Cerebellar nuclear complex (tissue), 1 donor: ENCODE measurements around the gene BRF1.
"Not testable (repeated sequence)": the region's sequence is repeated elsewhere in the genome, so short reads cannot be mapped to it uniquely, and the experiment has no call there.

Experiments
- DNase-seq, 2 experiments: peaks; one replicate each; lab custom pipeline; 2025; lab: John Stamatoyannopoulos, UW

BRF1 gene

GRCh38 chr14:105288936-105289335 lies 11.9 kb downstream of the BRF1 start:
- not testable (repeated sequence) for DNase-seq

GRCh38 chr14:105287249-105288102 lies 13.3 kb downstream of the BRF1 start:
- DNase-seq, result no peak

DNA sequence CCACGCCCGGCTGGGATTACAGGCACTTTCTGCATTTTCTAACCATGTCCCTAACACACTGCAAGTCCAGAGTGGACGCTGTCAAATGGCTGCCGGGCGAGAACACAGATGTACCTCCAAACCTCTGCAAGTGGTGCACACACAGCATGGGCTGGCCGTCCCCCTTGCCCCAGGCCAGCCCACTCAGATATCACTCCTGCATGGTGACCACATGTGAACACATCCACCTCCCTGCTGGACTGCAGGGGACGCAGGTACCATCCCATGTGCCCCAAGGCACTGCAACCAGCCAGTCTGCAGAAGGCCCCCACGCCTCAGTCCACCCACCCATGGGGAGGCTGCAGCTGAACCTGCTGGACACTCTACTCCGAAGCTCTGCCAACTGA lies 14.0 kb downstream of the BRF1 start:
- no peak for DNase-seq

DNA sequence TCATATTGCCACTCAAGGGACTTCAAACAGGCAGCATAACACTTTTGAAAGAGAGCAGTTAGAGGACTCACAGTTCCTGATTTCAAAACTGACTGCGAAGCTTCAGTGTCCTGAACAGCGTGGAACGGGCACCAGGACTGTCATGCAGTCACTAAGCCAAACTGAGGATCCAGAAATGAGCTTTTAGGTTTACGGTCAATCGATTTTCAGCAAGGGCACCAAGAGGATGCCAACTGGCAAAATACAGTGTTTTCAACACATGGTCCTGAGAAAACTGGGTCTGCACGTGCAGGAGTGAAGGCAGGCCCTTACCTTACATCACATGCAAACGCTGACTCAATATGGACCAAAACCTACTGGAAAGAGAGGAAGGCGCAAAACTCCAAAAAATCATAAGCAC lies 15.6 kb downstream of the BRF1 start:
- DNase-seq, result no peak

- no peak for DNase-seq
These were observed 16.9 kb downstream of the BRF1 start for GRCh38 chr14:105283899-105284298.

- DNase-seq, result no peak
These were observed 17.8 kb downstream of the BRF1 start for GRCh38 chr14:105283028-105283427.

GRCh38 chr14:105282098-105282725 lies 18.6 kb downstream of the BRF1 start:
- DNase-seq, result no peak

DNA sequence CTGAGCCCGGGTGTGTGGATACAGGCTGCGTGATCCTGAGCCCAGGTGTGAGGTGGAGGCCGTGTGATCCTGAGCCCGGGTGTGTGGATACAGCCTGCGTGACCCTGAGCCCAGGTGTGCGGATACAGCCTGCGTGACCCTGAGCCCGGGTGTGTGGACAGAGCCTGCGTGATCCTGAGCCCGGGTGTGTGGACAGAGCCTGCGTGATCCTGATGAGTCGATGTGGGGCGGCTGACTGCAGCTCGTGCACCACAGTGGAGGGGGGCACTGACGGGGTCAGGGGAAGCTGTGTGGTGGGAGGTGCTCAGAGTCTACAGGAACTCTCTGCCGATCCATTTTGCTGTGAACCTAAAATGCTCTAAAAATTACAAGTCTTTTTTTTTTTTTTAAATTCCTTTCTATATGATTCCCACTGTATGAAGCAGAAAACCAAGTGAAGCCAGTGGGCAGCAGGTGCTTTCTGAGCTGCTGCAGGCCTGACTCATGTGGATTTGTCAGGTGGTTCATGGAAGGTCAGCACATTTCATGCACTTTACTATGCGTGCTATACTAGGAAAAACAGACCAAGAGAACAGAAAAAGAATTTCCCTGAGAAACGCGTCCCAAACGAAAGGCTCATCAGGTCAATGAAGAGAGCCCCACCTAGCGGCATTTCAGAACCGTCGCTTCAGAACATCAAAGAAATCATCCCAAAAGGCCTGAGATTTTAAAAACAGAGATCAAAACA lies 19.3 kb downstream of the BRF1 start:
- DNase-seq, result peak in 1 of 2 experiments; percentile 46

DNA sequence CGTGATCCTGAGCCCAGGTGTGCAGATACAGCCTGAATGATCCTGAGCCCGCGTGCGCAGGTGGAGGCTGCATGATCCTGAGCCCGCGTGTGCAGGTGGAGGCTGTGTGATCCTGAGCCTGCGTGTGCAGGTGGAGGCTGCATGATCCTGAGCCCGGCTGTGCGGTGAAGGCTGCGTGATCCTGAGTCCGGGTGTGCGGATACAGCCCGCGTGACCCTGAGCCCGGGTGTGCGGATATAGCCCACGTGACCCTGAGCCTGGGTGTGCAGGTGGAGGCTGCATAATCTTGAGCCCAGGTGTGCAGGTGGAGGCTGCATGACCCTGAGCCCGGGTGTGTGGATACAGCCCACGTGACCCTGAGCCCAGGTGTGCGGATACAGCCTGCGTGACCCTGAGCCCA lies 20.3 kb downstream of the BRF1 start:
- DNase-seq, result no peak

DNA sequence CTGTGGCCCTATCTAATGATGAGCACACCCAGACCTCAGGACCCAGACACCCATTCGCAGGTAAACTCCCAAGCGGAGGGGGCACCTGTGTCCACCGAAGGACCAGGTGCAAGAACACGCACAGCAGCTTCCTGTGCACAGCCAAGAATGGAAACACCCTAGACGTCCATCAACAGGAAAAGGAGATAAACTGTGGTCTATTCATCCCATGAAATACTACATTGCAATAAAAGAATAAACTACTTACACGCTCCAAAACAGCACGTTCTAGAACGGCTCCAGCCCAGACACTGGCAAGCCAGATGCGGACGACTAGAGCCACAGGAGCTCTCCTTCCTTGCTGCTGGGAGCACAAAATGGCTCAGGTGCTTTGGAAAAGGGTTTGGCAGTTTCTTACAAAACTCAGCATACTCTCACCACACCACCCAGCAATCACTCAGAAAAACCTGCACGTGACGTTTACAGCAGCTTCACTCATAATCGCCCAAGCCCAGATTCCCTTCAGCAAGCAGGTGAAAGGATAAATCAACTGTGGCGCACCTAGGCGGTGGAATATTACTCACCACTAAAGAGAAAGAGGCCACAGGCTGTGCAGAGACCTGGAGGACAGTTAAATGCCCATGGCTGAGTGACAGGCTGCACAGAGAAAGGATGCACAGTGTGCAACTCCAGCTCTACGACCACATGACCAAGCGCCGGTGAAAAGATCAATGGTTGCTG lies 21.0 kb downstream of the BRF1 start:
- DNase-seq, result no peak

GRCh38 chr14:105277448-105277847 lies 23.4 kb downstream of the BRF1 start:
- DNase-seq, result not testable (repeated sequence)

DNA sequence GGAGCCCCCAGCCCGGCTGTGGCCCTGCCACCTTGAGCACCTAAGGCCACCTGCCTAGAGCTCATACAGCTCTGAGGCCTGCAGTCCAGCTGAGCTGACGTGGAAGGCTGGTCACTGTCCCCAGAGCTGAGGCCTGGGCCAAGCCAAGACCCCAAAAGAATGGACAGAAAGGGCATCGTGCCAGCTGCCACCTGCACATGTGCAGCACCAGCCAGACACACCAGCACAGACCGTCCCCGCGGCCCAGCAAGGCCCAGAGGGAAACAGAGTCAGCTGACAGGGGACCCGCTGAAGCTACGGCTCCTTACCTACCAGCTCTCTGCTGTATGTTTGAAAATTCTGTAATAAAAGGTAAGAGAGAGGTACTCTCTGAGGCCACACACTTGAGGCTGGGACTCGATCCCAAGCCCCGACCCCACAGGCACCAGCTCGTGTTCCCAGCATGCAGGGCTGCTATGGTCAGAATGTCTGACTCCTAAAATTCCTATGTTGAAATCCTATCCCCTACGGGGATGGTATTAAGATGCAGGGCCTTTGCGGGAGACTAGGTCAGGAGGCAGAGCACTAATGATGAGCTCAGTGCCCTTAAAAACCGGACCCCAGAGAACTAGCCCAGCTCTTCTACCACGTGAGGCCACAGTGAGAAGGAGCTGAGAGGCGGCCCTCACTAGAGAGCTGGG lies 25.4 kb downstream of the BRF1 start:
- DNase-seq, result no peak

GRCh38 chr14:105274637-105275036 lies 26.2 kb downstream of the BRF1 start:
- DNase-seq, result no peak

DNA sequence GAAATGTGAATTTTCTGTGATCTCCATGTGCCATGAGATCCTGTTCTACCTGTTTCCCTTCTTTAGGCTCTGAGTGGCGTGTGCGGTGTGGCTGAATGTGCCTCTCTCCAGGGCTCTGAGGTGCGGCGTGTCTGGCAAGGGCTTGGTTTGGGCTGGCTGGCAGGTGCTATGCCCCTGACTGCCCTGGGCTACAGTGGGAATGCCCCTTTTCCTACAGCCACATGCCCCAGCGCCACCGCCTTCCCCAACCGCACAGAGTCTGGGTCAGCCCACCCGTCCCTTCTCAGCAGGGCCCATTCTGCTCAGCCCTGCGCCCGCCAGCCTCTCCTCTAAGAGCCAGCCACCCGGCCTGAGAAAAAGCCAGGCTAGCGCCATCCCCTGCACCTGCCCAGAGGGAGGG lies 27.7 kb downstream of the BRF1 start:
- no peak for DNase-seq

DNA sequence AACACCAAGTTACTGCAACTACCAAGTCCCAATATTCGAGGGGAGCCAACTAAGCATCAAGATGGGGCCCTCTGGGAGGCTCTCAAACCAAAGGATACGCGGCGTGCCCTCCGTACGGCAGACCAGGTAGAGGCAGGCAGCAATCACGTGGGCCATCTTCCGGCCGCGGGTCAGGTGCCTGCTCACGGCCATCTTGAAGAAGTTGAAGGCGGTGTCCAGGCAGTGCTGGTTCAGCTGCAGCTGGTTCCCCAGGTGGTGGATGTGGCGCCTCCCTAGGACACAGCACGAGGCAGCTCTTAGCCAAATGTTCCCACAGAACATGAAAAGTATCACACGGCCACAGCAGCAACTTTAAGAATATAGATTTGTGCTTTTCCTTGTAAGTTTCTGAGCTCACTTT lies 28.2 kb downstream of the BRF1 start:
- no peak for DNase-seq

DNA sequence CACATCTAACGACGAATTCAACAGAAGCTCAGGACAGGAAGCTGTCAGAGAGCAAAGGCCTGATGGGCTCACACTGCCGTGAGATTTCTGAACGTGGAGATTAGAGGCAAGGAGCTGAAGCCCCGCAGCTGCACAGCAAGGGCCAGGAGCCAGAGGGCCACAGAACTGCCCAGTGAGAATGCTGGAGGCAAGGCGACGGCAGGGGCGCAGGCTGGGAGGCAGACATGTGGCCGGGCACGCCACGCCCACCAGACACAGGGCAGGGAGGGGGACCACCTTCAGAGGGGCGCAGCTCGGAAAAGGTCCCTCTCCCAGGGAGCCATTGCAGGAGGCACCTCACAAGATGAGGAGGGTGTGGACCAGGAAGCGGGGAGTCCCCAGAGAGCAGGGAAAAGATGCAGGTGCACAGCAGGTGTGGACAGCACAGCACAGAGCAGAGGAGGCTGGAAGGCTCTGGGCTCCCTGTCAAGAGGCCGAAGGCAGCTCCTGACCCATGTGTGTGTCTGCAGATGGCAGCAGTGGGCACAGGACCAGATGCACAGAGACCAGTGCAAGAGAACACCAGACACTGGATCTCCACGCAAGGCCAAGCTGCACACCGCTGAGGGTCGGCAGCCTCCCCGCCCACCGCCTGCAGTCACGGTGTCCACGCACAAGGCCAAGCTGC lies 29.4 kb downstream of the BRF1 start:
- DNase-seq, result peak; percentile 10 to 30

DNA sequence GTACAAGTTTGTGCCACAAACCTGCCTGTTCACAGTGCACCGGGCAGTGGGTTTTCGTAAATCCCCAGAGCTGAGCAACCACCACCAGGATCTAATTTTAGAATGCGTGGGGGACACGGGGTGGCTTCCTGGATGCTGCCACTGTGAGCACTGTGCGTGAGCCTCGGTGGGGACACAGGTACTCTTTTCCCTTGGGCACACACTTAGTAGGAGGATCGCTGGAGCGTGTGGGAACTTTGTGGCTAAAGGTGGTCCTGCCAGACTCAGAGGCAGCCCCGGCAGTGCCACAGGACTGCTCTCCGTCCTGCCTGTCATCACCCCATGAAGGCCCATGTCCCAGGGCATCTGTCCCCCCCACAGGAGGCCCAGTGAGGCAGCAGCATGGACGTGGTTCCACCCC lies 31.4 kb downstream of the BRF1 start:
- no peak for DNase-seq

DNA sequence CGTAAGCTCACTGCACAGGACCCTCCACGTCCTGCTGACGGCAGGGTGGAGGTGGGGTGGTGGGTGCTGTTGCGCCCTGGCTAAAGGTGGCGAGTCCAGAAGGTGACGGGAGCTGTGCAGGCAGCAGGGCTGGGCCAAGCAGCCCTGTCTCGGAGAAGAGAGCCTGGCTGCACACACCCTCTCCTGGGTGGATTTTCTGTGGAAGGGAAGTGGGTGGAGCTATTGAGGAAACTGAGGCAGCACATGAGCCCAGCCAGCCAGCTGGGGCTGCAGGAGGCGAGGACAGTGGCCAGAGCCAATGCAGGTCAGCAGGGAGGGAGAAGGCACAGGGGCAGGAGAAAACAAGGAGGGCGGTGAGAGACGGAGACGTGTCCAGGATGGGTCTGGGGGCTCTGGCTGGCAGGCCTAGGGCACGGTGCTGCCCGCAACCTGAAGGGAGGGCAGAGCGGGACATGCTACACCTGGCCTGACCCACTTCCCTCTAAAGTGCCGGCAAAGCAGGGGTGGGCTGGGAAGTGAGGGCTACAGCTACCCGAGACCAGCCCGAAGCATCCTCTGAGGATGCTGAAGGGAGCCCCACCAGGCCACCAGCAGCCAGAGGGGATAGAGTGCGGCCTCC lies 32.0 kb downstream of the BRF1 start:
- DNase-seq, result no peak

DNA sequence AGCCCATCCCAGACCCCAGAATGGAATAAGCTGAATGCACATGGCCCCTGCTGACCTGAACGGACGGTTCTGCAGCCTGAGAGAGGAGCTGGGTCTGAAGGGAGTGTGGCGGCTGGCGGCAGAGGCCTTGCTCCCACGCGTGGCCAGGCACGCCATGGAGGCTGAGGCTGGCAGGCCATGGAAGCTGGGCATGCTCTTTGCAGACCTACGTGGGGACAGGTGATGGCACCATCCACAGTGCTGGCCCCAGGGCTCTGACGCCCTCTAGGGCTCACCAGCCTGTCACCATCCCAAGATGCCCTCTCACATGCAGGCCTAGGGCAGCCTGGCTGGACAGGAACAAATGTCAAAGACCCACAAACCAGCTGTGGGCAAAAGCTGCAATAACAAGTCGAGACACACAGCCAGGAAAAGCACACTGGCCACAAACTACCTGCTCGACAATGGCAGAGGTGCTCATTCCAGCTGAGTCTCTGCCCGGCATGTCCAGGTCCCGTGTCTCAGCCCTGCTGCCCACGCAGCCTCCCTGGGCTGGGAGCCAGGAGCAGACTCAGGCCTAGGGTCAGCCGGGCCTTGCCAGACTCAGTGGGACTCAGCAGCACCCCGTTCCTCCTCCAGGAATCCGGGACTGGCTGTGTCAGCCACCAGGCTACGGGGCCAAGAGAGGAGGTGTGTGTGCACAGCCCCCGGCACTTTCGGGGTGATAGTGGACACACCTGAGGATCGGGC lies 32.8 kb downstream of the BRF1 start:
- DNase-seq, result no peak

DNA sequence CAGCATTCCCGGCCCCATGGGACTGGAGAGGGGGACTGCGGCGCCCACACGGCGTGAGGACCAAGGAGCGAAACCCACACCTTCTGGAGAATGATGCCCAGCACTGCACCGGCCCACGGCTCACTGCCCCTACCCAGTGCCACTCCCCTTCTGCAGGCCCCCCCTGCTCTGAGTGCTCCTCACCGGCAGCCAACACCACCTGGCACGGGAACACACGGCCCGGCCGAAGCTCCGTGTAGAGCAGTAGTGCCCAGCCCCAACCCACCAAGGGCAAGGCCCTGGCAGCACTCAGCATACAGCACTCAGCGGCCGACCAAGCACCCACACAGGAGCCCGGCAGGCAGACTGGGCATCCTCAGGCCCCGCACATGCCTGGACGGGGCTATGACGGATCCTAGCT lies 39.0 kb downstream of the BRF1 start:
- no peak for DNase-seq
